NCI-H128 (cell line): ENCODE data around the gene ITPRID1.
"Not testable (repeated sequence)": the region's sequence is repeated elsewhere in the genome, so short reads cannot be mapped to it uniquely, and the experiment has no call there.

Experiments used
- DNase-seq: peaks from one replicate; lab custom pipeline; 2025; ENCODE audit not compliant: unreplicated experiment; lab: John Stamatoyannopoulos, UW

ITPRID1 gene

DNA sequence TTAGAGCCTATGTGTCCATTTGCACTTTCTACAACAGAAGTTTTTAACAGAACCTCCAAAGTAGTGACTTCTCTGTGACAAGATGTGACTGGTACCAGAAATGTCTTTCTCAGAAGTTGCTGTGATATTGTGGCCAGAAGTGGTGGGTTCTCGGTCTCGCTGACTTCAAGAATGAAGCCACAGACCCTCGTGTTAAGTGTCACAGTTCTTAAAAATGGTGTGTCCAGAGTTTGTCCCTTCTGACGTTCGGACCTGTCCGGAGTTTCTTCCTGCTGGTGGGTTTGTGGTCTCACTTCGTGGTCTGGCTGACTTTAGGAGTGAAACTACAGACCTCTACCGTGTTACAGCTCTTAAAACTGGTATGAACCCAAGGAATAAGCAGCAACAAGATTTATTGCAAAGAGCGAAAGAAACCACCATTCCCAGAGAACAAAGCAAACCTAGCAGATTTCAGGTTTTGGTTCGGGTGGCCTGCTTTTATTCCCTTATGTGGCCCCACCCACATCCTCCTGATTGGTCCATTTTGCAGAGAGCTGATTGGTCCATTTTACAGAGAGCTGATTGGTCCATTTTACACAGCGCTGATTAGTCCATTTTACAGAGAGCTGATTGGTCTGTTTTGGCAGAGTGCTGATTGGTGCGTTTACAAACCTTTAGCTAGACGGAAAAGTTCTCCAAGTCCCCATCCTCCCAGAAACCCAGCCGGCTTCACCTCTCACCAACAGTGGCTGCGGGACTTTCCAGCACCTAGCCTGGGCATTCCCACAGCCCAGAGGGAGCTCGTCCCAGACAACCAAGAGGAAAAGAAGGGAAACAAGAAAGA, 3.0 kb downstream of the ITPRID1 start:
- no peak for DNase-seq

DNA sequence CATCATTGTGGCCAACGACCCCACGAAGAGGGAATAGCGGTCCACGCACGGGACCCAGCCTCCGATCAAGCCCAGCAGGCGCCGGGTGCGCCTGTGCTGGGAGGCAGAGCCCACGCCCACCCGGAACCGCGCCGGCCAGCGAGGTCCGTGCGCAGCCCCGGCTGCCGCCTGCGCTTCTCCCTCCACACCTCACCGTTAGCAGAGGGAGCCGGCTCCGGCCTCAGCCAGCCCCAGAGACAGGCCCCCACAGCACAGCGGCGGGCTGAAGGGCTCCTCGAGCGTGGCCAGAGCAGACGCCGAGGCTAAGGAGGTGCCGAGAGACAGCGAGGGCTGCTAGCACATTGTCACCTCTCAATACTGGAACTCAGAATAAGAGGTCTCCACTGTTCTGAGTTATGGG, 3.6 kb downstream of the ITPRID1 start:
- DNase-seq = no peak

DNA sequence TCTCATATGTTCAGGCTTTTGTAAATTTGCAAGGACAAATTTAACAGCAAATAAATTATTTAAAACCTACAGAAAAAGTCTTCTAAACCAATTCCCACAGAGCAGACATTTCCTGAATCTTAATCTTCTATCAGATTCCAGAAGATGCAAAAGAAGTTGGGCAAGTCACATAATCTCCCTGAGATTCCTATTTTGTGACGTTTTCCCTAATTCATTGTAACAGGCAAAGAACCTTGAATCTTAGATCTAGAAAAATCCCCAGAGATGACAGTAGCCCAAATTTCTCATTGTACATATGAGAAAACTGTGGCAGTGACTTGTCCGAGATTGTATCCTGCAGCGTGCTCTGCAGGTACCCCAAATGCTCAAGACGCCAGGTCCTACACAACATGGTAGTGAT, 4.9 kb downstream of the ITPRID1 start:
- DNase-seq = no peak

DNA sequence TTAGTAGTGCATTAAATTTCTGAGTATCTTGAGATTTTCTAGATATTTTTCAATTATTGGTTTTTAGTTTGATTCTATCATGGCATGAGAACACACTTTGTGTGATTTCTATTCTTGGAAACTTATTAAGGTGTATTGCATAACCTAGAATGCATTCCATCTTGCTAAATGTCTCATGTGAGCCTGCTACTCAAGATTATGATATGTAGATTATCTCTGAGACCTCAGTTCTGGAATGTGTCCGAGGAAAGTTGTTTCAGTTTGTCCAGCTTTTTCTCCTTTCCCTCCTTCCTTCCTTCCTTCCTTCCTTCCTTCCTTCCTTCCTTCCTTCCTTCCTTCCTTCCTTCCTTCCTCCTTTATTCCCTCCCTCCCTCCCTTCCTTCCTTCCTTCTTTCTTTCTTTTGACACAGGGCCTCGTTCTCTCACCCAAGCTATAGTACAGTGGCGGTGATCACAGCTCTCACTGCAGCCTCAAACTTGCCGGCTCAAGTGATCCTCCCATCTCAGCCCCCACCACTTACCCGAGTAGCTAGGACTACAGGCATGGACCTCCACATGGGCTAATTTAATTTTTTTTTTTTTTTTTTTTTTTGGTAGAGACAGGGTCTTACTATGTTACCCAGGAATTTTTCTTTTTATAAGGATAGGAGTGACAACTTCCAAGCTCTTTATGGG, 7.6 kb downstream of the ITPRID1 start:
- no peak for DNase-seq

DNA sequence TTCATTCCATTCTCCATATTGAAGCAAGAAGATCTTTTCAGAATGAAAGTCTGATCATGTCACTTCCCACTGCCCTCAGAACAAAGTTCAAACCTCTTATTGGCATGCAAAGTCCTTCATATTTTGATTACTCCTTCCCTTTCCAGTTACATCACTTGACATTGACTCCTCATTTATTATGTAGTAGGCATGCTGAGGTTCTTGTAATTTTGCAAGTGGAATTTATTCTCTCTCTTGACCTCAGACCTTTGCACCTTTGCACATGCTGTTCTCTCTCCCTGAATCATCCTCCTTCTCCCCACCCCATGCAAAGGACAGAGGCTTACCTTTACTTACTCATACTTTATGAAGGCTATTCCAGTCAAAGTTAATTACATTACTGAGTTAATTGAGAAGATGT, 13.0 kb downstream of the ITPRID1 start:
- no peak for DNase-seq

DNA sequence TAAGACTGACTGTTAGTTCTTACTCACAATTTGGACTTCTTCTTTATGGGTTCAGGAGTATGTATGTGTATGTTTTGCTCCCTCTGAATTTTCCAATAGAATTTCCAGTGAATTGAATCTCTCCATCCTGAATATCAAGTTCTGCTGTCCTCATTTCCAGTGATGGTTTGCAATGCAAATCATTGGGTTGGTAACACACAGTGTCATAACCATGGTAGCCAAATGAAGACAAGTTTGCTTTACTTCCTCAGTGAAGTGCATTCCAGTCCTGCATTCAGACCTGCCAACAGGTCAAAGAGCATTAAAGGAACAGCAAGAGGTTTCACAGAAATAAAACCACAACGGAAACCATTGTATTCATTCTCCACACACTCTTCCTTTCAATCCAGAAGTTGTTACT, 15.2 kb downstream of the ITPRID1 start:
- no peak for DNase-seq

DNA sequence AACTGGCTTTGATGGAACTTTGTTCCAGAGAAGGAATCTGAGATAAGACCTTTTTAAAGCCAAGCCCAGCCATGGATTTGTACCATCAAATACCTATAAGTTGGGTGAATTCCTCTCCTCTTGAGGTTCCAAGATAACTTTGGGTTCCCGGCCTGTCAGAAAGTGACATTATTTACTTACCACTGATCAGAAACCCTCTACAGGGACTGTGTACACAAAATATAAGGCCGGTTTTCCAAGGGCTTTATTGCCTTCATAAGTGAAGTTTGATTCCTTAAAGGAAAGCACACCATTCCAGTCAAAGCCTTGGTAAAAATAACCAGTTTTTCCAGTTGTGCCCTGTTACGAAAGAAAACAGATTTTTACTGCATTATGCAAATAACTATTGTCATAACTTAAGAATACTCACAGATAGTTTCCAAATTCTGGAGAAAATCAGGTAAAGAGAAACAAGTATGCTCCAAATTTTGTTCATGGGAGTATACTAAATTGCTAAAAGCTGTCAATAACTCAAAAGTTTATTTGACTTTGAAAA, 26.8 kb downstream of the ITPRID1 start:
- DNase-seq = not testable (repeated sequence)

DNA sequence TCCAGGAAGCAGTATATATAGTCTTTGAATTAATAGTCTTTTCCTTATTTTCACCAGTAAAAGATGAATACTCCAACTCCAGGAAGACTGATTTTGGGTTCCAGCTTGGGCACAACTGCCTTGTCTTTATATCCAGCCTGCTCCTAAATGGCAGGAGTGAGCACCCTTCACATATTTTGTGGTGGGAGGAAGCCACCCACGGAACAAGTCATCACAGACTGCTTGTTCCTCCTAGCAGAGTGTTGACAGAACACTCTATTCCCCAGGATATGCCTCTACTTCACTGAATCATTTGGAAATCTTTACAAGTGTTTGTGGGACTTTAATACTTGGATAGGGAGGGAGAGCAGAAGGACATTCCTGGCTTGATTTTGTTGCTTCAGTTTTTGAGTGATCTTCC, 31.7 kb downstream of the ITPRID1 start:
- DNase-seq = no peak

DNA sequence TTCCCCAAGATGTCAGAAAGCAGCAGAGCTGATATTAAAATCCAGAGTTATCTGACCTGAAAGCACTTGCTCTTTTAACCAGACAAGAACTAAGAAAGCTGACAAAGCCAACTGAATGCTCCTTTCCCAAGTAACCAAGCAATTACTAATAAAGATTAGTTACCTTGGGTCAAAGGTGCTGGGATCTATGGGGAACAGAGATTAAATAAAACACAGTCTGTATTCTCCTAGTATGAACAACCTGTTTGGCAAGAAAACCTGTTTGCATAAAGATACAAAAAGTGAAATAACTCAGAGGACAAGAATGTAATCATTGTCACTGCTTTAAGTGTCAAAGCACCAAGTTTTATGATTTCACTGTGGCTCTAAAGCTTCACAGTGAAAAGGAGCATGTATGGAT, 35.7 kb downstream of the ITPRID1 start:
- no peak for DNase-seq

DNA sequence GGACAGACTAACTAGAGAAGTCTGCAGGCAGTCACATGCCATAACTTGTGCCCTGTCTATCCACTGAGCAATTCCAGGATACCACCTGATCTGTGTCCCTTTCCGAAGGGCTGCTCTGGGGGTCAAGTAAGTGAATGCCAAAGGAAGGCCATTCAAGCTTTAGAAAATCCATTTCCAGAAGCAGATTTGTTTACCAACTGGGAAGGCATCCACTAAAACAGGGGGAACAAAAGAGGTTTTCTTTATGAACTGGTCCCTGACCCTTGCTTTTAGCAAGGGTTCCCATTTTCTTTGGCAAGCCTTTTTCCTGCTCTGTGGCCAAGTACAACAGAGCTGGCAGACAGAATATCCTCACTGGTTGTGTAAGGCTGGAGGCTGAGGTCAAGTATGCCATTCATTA, 36.5 kb downstream of the ITPRID1 start:
- DNase-seq = no peak

DNA sequence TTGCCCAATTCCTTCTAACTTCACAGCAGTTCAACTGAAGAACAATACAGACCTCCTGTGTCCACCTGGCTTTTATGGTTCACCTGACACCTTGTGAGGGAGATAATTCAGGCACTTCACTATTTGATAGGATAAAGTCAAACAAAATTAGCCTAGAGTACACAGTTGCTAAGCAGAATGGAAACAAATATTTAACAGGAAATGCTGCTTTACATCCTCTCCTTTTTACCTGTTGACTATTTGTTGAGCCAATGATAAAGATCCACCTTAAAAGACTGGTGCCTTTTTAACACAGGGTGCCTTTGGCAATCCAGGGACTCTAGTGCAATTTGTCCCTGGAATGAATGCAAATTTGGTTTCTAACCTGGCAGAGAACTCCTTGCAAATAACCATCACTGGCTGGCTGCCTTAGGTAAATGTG, 39.8 kb downstream of the ITPRID1 start:
- DNase-seq = peak; percentile 47

DNA sequence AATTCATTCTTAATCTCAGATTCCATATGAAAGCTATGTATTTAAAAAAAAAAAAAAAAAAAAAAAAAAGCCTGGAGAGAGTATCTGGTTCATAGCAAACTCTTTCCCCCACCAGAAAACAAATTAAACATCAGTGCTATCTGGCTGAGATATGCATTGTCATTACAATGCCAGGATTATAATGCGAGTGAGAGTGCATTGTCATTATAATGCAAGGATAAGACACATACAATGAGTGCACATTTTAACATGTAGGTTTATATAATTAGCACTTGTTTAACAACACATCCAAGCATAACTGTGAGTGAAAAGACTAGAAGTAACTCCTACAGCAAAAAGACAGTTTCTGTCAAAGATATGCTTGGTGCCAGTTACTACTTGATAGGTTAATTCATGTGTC, 48.1 kb downstream of the ITPRID1 start:
- no peak for DNase-seq

DNA sequence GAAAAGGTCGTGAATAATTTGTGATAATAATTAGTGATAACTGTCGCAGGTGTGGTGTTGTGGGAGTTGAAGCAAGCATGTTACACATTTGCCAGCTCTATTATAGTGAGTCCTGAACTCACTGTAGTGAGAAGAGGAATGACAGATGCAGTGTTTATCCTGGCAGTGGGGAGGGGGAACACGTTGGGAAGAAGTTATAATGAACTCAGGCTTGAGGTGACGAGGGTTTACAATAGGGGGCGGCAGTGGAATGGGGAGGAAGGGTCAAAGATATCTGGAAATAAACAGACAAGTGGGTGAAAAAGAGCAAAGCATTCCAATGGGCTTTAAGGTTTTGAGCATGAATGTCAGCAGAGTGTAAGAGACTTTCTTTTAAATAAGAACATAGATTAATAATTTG, 49.6 kb downstream of the ITPRID1 start:
- no peak for DNase-seq

DNA sequence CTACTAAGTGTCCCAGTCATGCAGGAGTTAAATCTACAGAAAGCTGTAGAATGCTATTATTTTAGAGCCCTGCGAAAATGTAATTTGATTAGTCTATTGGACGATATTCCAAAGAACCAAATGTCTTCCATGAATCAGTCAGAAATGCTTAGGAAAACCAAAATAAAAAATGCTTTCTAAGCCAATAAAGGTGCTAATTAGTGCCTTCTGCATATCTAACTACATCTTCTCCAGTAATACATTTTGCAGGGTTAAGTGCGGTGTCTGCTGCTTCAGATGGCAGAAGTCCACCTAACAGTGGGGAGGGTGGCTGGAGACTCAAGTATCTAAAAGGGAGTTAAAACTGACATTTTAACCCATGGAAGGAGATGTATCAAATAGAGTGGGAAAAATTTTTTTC, 50.1 kb downstream of the ITPRID1 start:
- no peak for DNase-seq

DNA sequence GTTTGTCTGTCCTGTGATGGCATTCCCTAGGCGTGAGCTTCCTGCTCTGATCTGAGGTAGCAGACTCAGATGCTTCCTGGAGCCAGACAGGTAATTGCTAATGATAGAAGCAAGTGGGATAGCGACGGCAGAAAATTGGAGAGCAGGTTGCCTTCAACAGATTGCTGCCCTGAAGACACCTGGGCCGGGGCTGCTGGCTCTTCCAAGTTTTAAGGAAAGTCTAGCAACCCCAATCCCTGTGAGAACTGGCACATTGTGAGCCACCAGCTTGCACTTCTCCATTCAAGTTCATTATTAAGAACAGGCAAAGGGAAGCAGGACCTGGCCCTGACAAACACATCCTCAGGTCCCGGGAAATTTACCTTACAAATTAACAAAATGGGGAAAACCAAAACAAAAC, 50.8 kb downstream of the ITPRID1 start:
- DNase-seq = no peak

DNA sequence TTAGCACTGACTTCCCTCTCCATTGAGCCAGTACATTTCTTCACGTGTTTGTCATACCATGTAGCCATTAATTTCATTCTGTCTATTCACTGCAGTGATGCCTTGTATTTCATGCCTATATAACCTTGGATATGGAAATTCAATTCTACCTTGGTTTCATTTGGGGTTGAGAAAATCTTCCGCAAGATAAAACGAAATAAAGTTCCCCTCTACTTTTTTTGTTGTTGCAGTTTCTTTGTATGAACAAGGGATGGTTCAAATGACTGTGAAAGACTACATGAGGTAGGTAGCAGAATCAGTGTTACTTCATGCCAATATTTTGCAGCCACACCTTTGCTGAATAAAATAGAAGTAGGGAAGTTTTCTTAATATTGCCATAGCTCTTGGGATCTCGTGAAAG, 55.6 kb downstream of the ITPRID1 start:
- DNase-seq = no peak

DNA sequence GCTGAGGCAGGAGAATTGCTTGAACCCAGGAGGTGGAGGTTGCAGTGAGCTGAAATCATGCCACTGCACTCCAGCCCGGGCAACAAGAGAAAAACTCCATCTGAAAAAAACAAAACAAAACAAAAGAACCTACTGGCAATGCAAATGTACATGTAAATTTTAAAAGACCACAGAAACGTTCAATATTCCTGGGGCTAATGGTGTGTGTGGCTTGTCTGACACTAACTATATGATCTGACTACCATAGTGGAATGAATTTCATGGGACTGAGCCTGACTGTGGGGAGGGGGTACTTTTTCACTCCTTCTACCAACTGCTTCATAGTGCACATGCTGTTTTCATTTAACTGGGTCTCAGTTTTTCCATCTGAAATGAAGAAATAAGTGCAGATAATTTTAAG, 69.6 kb downstream of the ITPRID1 start:
- DNase-seq = no peak

DNA sequence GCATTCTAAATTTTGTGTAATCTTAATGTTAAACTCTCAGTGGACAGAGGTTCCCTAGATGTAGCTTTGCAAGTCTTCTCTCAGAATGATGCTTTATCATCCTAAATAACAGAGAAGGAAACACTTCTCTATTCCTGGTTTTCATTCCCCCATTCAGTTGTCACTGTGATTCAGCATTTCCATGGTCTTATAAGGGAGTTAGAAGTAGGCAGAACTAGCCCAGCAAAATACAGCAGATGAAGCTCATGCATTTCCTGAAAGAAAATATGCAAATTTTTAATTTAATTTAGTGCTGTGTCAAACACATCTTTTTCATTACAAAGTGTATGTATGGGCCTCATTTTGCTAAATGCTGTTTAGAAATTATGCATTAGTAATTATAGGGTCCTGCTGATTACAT, 70.1 kb downstream of the ITPRID1 start:
- no peak for DNase-seq

DNA sequence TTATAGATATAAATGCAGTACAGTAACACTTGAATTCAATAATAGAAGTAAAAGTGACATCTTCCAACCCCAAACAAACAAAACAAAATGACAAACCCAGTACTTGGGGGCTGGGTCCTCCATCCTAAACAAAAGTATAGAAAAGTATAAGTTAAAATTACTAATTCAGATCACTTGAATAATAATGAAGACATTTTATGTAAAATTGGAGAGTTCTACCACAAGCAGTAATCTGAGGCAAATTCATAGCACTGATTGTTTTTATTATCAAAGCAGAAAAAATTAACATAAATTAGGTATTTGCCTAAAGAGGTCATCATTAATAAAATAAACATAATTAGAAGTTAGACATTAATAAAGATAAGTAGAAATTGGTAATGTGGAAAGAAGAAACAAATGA, 81.5 kb downstream of the ITPRID1 start:
- no peak for DNase-seq

DNA sequence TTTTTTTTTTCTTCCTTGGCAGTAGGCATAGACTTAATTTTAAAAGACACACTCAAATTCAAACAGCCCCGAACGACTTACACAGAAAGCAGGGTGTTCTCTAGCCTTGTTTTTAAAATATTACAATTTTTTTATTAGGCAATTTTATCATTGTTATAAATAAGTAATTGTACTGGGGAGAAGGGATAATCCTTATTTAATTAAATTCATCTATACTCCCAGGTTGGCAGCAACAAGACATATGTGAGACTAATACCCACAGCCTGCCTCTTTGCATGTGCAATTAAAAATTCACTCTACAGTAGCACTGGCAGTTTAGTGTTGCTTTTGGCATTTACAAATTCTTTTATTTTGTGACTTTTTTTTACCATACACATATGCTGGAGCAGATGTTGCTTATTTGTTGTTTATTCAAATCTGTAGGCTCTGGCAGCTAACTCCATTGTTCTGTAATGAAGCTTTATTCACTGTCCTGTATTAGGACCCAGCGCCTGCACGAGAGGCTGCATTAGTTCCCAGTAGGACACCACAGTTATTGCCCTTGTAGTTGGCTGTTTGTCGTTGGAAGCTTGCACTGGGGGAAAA, 88.2 kb downstream of the ITPRID1 start:
- no peak for DNase-seq

DNA sequence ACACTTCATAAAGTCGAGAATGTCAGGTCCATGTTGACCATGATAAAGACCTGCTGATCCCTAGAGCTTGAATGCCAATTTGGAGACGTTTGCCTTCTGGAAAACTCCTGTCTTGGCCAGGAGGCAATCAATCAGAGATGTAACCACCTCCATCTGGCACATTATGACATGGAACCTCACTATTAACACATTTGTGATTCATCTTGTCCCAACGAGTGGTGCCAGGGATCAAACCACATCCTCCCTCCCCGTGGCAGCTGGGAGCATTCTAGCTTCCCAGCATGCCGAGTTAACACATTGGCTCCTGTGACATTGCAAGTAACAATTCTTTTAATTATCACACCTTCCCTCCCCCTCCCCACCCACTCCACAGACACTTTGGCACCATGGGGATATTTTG, 89.2 kb downstream of the ITPRID1 start:
- no peak for DNase-seq

DNA sequence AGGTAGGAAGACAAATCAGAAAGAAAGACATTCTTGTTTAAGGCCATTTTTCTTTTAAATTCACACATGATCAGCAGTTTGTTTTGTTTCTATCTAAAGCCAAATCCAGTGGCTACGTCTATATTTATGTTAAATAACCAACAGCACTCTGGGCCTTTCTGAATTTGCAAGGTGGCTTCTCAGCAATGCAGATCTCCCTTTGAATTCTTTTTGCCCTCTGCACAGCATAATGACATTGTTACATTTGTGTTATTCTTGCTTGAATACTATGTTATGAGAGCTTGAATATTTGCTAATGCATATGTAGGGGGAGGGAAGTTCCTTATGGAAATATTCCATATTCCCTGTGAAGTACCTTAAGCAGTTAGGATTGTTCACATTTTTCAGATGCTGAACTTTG, 99.7 kb downstream of the ITPRID1 start:
- DNase-seq = no peak
